Stimulated activated CD8-positive, alpha-beta memory T cell treated with anti-CD3 and anti-CD28 coated beads, Interleukin-7, amount 100 ng/mL, for 4 hours (primary cell): ENCODE results near the gene DOCK4.

Experiments used
- DNase-seq, 2 donors: peaks; one replicate each; pipeline ENCODE4 v3.0.0-alpha.2; 2020; ENCODE audit warnings: low read depth in 2 of 2

The DOCK4 gene

GRCh38 chr7:112056409-112056808 is 149.8 kb downstream of the DOCK4 start:
- no peak for DNase-seq

GRCh38 chr7:112053737-112054069 is 152.5 kb downstream of the DOCK4 start:
- DNase-seq: no peak

GRCh38 chr7:112052993-112053736 is 153.0 kb downstream of the DOCK4 start:
- no peak for DNase-seq

GRCh38 chr7:112052498-112052897 is 153.7 kb downstream of the DOCK4 start:
- DNase-seq: no peak

GRCh38 chr7:112050250-112050881 is 155.8 kb downstream of the DOCK4 start:
- no peak for DNase-seq

GRCh38 chr7:112049555-112050249 is 156.5 kb downstream of the DOCK4 start:
- DNase-seq: no peak

GRCh38 chr7:112047421-112047820 is 158.8 kb downstream of the DOCK4 start:
- DNase-seq: no peak

GRCh38 chr7:112045222-112045621 is 161.0 kb downstream of the DOCK4 start:
- DNase-seq: no peak

GRCh38 chr7:112042631-112043030 is 163.6 kb downstream of the DOCK4 start:
- no peak for DNase-seq

- no peak for DNase-seq
Measured at GRCh38 chr7:112038353-112038752, 167.8 kb downstream of the DOCK4 start.

GRCh38 chr7:112036071-112036470 is 170.1 kb downstream of the DOCK4 start:
- no peak for DNase-seq

- no peak for DNase-seq
Measured at GRCh38 chr7:112031689-112032088, 174.5 kb downstream of the DOCK4 start.

GRCh38 chr7:112025556-112025955 is 180.6 kb downstream of the DOCK4 start:
- no peak for DNase-seq

- no peak for DNase-seq
Measured at GRCh38 chr7:112023786-112024185, 182.4 kb downstream of the DOCK4 start.

- DNase-seq: no peak
Measured at GRCh38 chr7:112023282-112023681, 182.9 kb downstream of the DOCK4 start.

GRCh38 chr7:112022128-112022527 is 184.1 kb downstream of the DOCK4 start:
- DNase-seq: no peak

GRCh38 chr7:112021379-112022044 is 184.7 kb downstream of the DOCK4 start:
- DNase-seq: no peak

- DNase-seq: no peak
Measured at GRCh38 chr7:112020800-112021199, 185.4 kb downstream of the DOCK4 start.

GRCh38 chr7:112019932-112020331 is 186.3 kb downstream of the DOCK4 start:
- no peak for DNase-seq

- no peak for DNase-seq
Measured at GRCh38 chr7:112018305-112019030, 187.7 kb downstream of the DOCK4 start.

- no peak for DNase-seq
Measured at GRCh38 chr7:112015146-112015545, 191.1 kb downstream of the DOCK4 start.

GRCh38 chr7:112014347-112014746 is 191.9 kb downstream of the DOCK4 start:
- no peak for DNase-seq
